WERI-Rb-1 (cell line): ENCODE results near the gene GPR137B.

Experiments
- DNase-seq: peaks from one replicate; pipeline ENCODE4 v3.0.0-alpha.2; 2020
- H3K27ac ChIP-seq: fragments of 250-450 bp; sonication (Bioruptor Pico); 2 replicates; pipeline ENCODE4 v1.5.1; 2020; ENCODE audit warnings: mild to moderate bottlenecking, moderate library complexity
- H3K27me3 ChIP-seq: fragments of 250-450 bp; sonication (Bioruptor Pico); 2 replicates; pipeline ENCODE4 v1.5.1; 2021; ENCODE audit warnings: mild to moderate bottlenecking, low read depth, moderate library complexity; ENCODE audit not compliant: insufficient read depth, severe bottlenecking
- H3K36me3 ChIP-seq: fragments of 250-450 bp; sonication (Bioruptor Pico); 2 replicates; pipeline ENCODE4 v1.5.1; 2020; ENCODE audit warnings: mild to moderate bottlenecking, moderate library complexity
- H3K4me3 ChIP-seq: 2 replicates; pipeline ENCODE4 v1.5.1; 2011; ENCODE audit warnings: low read depth, mild to moderate bottlenecking, control low read depth, low read length
- H3K9me3 ChIP-seq: fragments of 250-450 bp; sonication (Bioruptor Pico); 2 replicates; pipeline ENCODE4 v1.5.1; 2021; ENCODE audit warnings: mild to moderate bottlenecking, moderate library complexity; ENCODE audit not compliant: severe bottlenecking
- CTCF ChIP-seq: IDR thresholded peaks from 2 replicates; pipeline ENCODE4 v1.5.1; 2011; ENCODE audit warnings: low read depth, mild to moderate bottlenecking, control low read depth, inconsistent platforms, low read length

The GPR137B gene

GRCh38 chr1:236144446-236145150 lies 2.3 kb downstream of the GPR137B start:
- no peaks in the 10 kb centered on the region for H3K36me3 ChIP-seq
- H3K4me3 ChIP-seq = peak overlapping the region; percentile 33
- H3K27me3 ChIP-seq = peaks cover 22% of the 10 kb centered on the region
- peak; percentile 89 for DNase-seq
- H3K27ac ChIP-seq = peak overlapping the region; percentile 39
- H3K9me3 ChIP-seq = no peaks in the 10 kb centered on the region
- peak; percentile 16; the same call in 1 of the 2 replicates for TF ChIP-seq CTCF

GRCh38 chr1:236147068-236147467 lies 4.7 kb downstream of the GPR137B start:
- no peak for DNase-seq
- no peaks in the 10 kb centered on the region for H3K27me3 ChIP-seq
- no peak overlapping the region for H3K4me3 ChIP-seq
- H3K9me3 ChIP-seq = no peaks in the 10 kb centered on the region
- TF ChIP-seq CTCF = no peak
- H3K36me3 ChIP-seq = no peaks in the 10 kb centered on the region
- no peak overlapping the region for H3K27ac ChIP-seq

- no peak overlapping the region for H3K27ac ChIP-seq
- no peak overlapping the region for H3K4me3 ChIP-seq
- no peaks in the 10 kb centered on the region for H3K27me3 ChIP-seq
- no peaks in the 10 kb centered on the region for H3K9me3 ChIP-seq
- DNase-seq = no peak
- TF ChIP-seq CTCF = no peak
- no peaks in the 10 kb centered on the region for H3K36me3 ChIP-seq
These were observed 5.5 kb downstream of the GPR137B start for GRCh38 chr1:236147521-236148469.

GRCh38 chr1:236148470-236148845 lies 6.1 kb downstream of the GPR137B start:
- Histone ChIP-seq H3K4me3 (no peak overlapping the region), H3K9me3 (no peaks in the 10 kb centered on the region), H3K36me3 (no peaks in the 10 kb centered on the region), H3K27ac (no peak overlapping the region), H3K27me3 (no peaks in the 10 kb centered on the region)
- no peak for TF ChIP-seq CTCF
- DNase-seq = no peak

- TF ChIP-seq CTCF = no peak
- Histone ChIP-seq H3K27me3 (no peaks in the 10 kb centered on the region), H3K9me3 (no peaks in the 10 kb centered on the region), H3K4me3 (no peak overlapping the region), H3K36me3 (no peaks in the 10 kb centered on the region), H3K27ac (no peak overlapping the region)
- no peak for DNase-seq
These were observed 6.8 kb downstream of the GPR137B start for GRCh38 chr1:236149003-236149595.
